Activated T-helper 2 cell treated with anti-CD3 and anti-CD28 coated beads, Interferon-gamma antibody, Interleukin-2, Interleukin-4, amounts not matched to agents 10 μg/mL and 5 μg/mL and 100 μg/mL, durations not matched to agents 14 hours and 24 hours and 36 hours (primary cell): ENCODE measurements around the gene IQGAP2. TPM values are rescaled to one million over a fixed set of nuclear protein-coding genes. Genes with fewer than 3 reads are reported as not detected.
"Not testable (repeated sequence)": the region's sequence is repeated elsewhere in the genome, so short reads cannot be mapped to it uniquely, and the experiment has no call there.

ENCODE experiments used
- DNase-seq: peaks from one replicate; pipeline ENCODE4 v3.0.0; 2021; ENCODE audit warnings: low spot score
- H3K27ac Mint-ChIP-seq: one replicate; pipeline ENCODE4 v1.8.0; 2021; ENCODE audit warnings: mixed read lengths
- H3K27me3 Mint-ChIP-seq: one replicate; pipeline ENCODE4 v1.8.0; 2021; ENCODE audit warnings: low read depth, mixed read lengths
- H3K36me3 Mint-ChIP-seq: one replicate; pipeline ENCODE4 v1.8.0; 2021; ENCODE audit warnings: low read depth, mixed read lengths
- H3K4me1 Mint-ChIP-seq: one replicate; pipeline ENCODE4 v1.8.0; 2021; ENCODE audit warnings: low read depth, mixed read lengths
- H3K4me3 Mint-ChIP-seq: one replicate; pipeline ENCODE4 v1.8.0; 2021; ENCODE audit warnings: low read depth, mild to moderate bottlenecking, moderate library complexity, mixed read lengths
- H3K9me3 Mint-ChIP-seq: one replicate; pipeline ENCODE4 v1.8.0; 2021; ENCODE audit warnings: mixed read lengths
- intact Hi-C: fragments of 100-400 bp; cut with micrococcal nuclease; formaldehyde crosslinking; loops from one replicate; pipeline ENCODE4 v1.15.1; 2023
- total RNA-seq: library from RNA; stranded (reverse); gene quantifications from 2 replicates; pipeline ENCODE4 v1.2.3, GENCODE V29; 2022

Gene IQGAP2
- total RNA-seq, 1 donor from 2014 or later: 28.3 TPM

DNA sequence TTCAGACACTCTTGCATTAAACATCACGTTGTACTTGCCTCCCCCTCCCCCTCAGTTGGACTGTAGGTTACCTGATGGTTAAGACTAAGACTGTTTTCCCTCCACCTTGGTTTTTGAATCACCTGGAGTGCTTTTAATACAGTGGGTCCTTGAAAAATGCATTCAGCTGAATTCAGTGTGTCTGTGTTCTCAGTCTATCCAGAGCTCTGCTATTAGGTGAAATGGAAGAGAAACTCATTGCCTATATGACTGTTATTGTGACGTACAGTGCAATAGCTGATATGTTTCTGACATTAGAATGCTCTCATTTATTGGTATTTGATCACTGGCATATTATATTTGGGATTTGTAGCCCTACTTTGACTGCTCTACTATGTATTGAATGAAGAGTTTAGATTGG lies 111.6 kb downstream of the IQGAP2 start:
- DNase-seq: no peak
- no peak overlapping the region for H3K4me3 Mint-ChIP-seq
- H3K27me3 Mint-ChIP-seq: no peaks in the 10 kb centered on the region
- H3K9me3 Mint-ChIP-seq: peaks cover 11% of the 10 kb centered on the region
- peaks cover 15% of the 10 kb centered on the region for H3K36me3 Mint-ChIP-seq
- H3K4me1 Mint-ChIP-seq: peaks cover 9% of the 10 kb centered on the region
- intact Hi-C loops: no loop called here
- no peak overlapping the region for H3K27ac Mint-ChIP-seq

DNA sequence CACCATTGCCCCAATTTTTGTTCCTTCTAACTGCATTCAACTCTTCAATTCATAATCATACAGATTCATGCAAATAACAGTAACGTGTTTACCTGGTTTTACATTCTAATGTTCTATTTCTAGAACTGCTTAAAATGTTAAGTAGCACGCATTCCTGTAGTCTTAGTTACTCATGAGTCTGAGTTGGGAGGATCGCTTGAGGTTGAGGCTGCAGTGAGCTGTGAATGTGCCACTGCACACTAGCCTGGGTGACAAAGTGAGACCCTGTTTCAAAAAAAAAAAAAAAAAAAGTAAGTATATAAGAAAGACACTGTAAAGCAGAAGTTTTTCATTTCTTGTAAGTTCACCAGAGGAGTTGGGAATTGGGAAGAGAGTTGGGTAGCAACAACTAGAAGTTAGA lies 114.2 kb downstream of the IQGAP2 start:
- no peaks in the 10 kb centered on the region for H3K27me3 Mint-ChIP-seq
- no peak overlapping the region for H3K27ac Mint-ChIP-seq
- H3K9me3 Mint-ChIP-seq: peaks cover 11% of the 10 kb centered on the region
- H3K4me3 Mint-ChIP-seq: no peak overlapping the region
- peaks cover 21% of the 10 kb centered on the region for H3K36me3 Mint-ChIP-seq
- no peak for DNase-seq
- intact Hi-C loops: no loop called here
- peaks cover 23% of the 10 kb centered on the region for H3K4me1 Mint-ChIP-seq

DNA sequence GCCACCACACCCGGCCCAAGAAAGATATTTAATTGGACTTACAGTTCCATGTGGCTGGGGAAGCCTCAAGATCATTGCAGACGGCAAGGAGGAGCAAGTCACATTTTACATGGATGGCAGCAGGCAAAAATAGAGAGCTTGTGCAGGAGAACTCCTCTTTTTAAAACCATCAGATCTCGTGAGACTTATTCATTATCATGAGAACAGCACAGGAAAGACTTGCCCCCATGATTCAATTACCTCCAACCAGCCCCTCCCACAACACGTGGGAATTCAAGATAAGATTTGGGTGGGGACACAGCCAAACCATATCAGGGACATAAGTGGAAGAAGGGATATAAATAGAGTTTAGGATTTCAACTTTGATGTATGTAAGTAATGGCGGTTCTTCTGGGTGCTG lies 115.2 kb downstream of the IQGAP2 start:
- peaks cover 32% of the 10 kb centered on the region for H3K4me1 Mint-ChIP-seq
- H3K9me3 Mint-ChIP-seq: peaks cover 11% of the 10 kb centered on the region
- intact Hi-C loops, DNase-seq, H3K27ac Mint-ChIP-seq, H3K27me3 Mint-ChIP-seq, H3K4me3 Mint-ChIP-seq: not testable (repeated sequence)
- peaks cover 25% of the 10 kb centered on the region for H3K36me3 Mint-ChIP-seq

DNA sequence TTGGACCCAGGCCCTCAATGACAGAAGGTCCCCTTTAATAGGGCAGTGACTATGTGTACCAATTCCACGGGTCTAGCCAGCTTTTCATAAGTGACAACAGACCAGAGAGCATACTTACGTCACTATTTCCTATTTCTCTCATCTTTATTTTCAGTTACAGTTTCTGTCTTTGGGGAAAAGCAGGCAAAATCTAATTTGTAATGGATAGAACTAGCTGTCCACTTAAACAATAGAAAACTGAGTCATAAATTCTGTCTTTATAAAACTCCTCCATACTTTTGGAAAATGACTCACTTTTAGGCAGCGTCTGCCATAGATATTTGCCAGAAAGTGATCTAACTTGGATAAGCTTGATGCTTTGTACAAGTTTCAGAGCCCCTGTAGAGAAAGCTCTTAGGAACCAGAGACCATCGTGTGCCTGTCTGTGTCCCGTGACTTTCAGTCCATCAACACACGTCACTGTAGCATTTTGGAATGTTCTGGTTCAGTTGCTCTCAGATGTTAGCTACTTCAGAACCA lies 118.2 kb downstream of the IQGAP2 start:
- no peaks in the 10 kb centered on the region for H3K27me3 Mint-ChIP-seq
- peak overlapping the region; percentile 24 for H3K4me3 Mint-ChIP-seq
- H3K9me3 Mint-ChIP-seq: peaks cover 11% of the 10 kb centered on the region
- intact Hi-C loops: loop anchor here (1.0 to 5.0 kb wide), 7 partner anchors 22 to 954 kb away; no protein-coding TSS in a partner anchor
- no peak for DNase-seq
- peak overlapping the region; percentile 82 for H3K27ac Mint-ChIP-seq
- peaks cover 49% of the 10 kb centered on the region for H3K4me1 Mint-ChIP-seq
- H3K36me3 Mint-ChIP-seq: peaks cover 19% of the 10 kb centered on the region

DNA sequence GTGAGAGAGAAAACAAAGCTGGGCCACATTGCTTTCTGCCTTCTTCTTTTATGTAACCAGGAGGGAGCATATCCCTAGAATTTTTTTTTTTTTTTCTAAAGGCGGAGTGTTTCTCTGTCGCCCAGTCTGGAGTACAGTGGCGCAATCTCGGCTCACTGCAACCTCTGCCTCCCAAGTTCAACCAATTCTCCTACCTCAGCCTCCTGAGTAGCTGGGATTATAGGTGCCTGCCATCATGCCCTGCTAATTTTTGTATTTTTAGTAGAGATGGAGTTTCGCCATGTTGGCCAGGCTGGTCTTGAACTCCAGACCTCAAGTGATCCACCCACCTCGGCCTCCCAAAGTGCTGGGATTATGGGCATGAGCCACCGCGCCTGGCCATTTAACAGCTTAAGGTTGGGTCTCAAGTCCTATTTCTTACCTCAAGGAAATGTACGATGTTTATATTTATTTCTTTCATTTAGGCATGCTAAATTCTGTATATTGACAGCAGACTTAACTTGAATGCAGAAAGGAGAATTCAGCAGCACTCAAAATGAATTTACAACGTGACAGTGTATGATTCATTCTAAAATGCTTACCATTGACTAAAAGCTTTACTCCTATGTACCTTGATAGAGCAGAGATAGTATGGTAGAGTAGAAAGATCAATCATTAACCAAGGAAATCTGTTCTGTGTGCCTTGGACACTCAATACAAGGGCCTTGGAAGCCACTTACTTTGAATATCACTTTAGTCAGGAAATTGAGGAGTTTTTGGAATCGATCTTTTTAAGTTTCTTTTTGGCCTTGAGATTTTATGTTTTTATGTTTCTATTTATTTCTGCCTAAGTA lies 119.2 kb downstream of the IQGAP2 start:
- H3K4me1 Mint-ChIP-seq: peaks cover 54% of the 10 kb centered on the region
- H3K36me3 Mint-ChIP-seq: peaks cover 13% of the 10 kb centered on the region
- H3K4me3 Mint-ChIP-seq: no peak overlapping the region
- peak overlapping the region; percentile 55 for H3K27ac Mint-ChIP-seq
- intact Hi-C loops: loop anchor here (5.0 kb wide), 2 partner anchors 50 to 955 kb away; no protein-coding TSS in a partner anchor
- H3K27me3 Mint-ChIP-seq: no peaks in the 10 kb centered on the region
- H3K9me3 Mint-ChIP-seq: peaks cover 9% of the 10 kb centered on the region
- no peak for DNase-seq

DNA sequence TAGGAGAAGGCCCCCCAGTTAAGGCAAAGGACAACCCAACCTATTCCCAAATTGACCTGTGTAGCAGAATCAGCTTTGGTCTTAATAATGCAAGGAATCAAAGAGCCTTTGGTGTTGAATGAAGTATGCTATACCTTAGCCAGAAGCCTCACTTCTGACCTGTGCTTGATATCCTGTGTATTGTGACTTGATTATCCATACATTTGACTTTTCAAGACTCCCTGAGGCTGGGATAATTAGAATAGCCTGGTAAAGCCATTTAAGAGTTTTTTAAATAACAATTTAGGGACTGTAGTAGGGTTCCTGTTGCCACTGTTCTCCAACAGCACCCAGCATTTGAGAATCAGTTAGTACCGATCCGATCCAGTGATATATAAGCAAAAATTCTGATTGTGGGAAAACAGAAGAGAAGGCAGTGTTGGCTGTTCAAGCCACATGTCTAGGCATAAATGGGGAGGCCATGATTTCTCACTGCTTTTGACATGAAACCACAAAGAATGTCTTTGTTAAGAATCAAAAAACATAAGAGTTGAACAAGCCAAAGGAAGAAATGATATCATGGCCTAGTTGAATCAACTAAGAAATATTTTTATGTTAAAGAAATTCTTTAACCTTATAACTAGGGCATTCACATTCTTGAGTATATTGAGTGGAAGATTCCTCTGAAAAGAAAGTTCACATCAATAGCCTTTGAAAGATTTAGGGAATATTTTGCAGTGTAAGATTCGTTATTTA lies 121.2 kb downstream of the IQGAP2 start:
- H3K36me3 Mint-ChIP-seq: peaks cover 10% of the 10 kb centered on the region
- no peak overlapping the region for H3K4me3 Mint-ChIP-seq
- H3K27me3 Mint-ChIP-seq: no peaks in the 10 kb centered on the region
- no peak overlapping the region for H3K27ac Mint-ChIP-seq
- no peak for DNase-seq
- H3K9me3 Mint-ChIP-seq: peaks cover under 1% of the 10 kb centered on the region
- H3K4me1 Mint-ChIP-seq: peaks cover 67% of the 10 kb centered on the region
- intact Hi-C loops: loop anchor here (5.0 kb wide), 2 partner anchors 52 to 957 kb away; no protein-coding TSS in a partner anchor

DNA sequence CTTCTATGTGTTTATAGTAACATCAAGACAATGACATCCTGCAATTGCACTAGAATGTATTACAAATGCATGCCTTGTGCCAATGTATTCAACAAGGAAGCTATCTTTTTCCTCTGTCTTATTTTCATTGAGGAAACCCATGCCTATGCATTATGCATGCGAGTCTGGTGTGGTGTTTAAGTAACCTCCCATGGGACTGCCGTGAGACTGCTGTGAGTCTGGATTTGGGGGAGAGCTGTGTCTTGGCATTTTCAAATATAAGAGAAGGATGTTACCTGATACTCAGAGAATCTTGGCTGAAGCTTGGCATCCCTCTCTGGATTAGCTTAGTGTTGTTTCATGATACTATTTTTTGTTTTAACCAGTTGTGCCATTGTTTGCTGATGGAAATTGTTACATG lies 121.8 kb downstream of the IQGAP2 start:
- no peak for DNase-seq
- Mint-ChIP-seq H3K9me3 (no peaks in the 10 kb centered on the region), H3K36me3 (peaks cover 10% of the 10 kb centered on the region), H3K4me1 (peaks cover 67% of the 10 kb centered on the region), H3K27me3 (no peaks in the 10 kb centered on the region), H3K4me3 (no peak overlapping the region), H3K27ac (no peak overlapping the region)
- intact Hi-C loops: loop anchor here (5.0 kb wide), 2 partner anchors 53 to 958 kb away; no protein-coding TSS in a partner anchor

DNA sequence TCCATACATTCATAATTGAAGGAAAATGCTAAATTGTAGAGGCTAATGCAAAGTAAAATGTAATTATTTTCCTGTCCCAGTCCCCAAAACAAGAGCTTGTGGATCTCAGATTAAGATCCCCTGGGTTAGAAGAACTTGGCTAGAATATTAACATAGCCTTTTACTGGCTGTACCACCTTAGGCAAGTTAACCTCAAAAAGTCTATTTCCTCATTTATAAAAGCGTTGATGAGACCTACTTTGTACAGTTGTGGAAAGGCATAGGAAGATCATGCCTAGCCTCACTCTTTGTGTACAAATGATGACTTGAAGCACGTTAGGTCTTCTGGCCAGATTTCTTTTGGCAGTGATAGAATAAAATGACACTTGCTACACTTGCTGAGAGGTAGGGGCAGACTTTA lies 122.9 kb downstream of the IQGAP2 start:
- intact Hi-C loops: no loop called here
- Mint-ChIP-seq H3K4me1 (peaks cover 72% of the 10 kb centered on the region), H3K4me3 (no peak overlapping the region), H3K36me3 (peaks cover 8% of the 10 kb centered on the region), H3K27me3 (no peaks in the 10 kb centered on the region), H3K9me3 (no peaks in the 10 kb centered on the region), H3K27ac (no peak overlapping the region)
- no peak for DNase-seq

DNA sequence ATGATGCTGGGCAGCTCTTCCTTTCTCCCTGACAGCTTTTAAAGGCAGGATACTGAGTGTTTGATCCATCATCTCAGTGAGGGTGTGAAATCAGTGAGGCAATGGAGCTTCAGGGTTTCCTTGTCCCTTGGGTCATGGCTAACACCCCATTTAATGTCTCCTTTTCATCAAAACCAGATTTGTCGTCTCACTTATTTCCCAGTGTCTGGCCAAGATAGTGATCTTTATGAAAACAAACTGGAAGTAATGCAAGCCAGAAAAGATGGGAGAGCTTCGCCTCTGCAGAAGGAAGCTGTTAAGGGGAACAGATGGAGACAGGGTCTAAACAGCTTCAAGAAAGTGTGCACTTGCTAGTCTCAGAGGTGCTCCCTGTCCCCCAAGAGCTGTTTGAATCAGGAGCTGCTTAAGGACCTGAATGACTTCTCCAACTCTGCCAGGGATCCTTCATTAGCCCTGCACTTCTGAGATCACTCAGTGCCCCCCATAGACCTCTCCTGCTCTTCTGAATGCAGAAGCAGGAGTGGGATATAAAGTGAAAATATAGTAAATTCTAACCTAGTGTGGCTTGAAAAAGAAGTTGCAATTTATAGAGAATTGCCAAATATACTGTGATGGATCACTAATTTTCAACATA lies 124.0 kb downstream of the IQGAP2 start:
- no peak overlapping the region for H3K4me3 Mint-ChIP-seq
- no peak for DNase-seq
- intact Hi-C loops: no loop called here
- H3K4me1 Mint-ChIP-seq: peaks cover 63% of the 10 kb centered on the region
- H3K9me3 Mint-ChIP-seq: no peaks in the 10 kb centered on the region
- no peaks in the 10 kb centered on the region for H3K27me3 Mint-ChIP-seq
- H3K27ac Mint-ChIP-seq: no peak overlapping the region
- peaks cover 8% of the 10 kb centered on the region for H3K36me3 Mint-ChIP-seq

DNA sequence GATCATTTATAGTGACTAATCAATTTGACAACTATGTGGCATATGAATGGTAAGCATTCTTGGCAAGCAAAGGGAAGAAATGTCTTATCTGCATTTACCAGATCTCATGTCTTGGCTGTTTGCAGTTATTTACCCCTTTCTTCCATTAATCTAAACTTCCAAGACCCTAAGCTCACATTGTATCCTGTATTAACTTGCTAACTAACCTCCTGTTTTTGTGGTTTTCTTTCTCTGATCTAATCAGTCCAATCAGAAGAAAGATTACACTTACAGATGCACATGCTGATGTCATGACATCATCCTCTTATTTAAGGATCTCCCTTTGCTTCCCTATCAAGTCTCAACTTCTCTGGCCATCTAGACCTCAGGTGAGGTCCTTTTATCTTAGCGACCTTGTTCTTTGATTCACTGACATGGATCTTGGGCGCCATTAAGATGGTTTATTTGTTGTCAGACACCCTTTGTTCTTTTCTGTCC lies 124.6 kb downstream of the IQGAP2 start:
- H3K4me3 Mint-ChIP-seq: no peak overlapping the region
- H3K27ac Mint-ChIP-seq: no peak overlapping the region
- H3K27me3 Mint-ChIP-seq: no peaks in the 10 kb centered on the region
- H3K36me3 Mint-ChIP-seq: peaks cover 6% of the 10 kb centered on the region
- peaks cover 57% of the 10 kb centered on the region for H3K4me1 Mint-ChIP-seq
- intact Hi-C loops: loop anchor here (2.0 kb wide), 1 partner anchor 15 kb away; no protein-coding TSS in a partner anchor
- no peaks in the 10 kb centered on the region for H3K9me3 Mint-ChIP-seq
- DNase-seq: no peak

DNA sequence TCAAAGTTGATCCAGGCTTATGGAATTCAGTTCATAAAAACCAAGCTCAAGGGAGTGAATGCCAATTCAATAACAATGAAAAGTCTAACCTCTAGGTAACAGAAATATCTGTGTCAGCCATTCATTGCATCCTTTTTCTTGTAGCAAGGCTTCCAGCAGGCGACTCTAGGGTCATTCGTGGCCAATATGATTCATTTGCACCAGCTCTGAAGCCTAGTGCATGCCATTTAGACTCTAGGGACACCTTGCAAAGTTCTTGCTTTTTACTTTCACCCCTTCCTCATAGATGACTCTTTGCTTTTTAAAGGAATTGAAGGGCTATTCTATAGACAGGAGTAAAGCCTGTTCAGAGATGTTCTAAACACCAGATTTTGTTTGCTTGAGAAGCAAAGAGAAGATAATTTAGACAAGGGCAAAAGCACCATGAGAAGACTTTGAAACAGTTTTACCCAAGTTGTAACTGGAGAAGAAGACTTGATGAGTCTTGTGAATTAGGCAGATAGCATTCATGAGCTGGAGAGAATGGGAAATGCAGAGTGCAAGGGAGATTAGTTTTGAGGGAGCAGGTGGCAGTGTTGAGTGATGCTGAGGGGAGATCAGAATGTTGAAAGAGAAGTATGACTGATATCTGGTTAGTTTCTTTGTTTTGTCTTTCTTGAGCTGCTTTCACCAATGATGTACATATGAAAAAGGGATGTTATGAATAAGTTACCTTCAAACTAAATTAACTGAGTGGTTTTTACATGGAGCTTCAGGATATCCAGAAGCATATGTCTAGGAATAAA lies 125.7 kb downstream of the IQGAP2 start:
- Mint-ChIP-seq H3K36me3 (peaks cover 9% of the 10 kb centered on the region), H3K27ac (peak overlapping the region; percentile 10), H3K9me3 (no peaks in the 10 kb centered on the region), H3K4me3 (no peak overlapping the region), H3K27me3 (no peaks in the 10 kb centered on the region), H3K4me1 (peaks cover 47% of the 10 kb centered on the region)
- DNase-seq: no peak
- intact Hi-C loops: loop anchor here (2.0 kb wide), 1 partner anchor 14 kb away; no protein-coding TSS in a partner anchor
